SK-N-SH (cell line): ENCODE data around the gene PITPNB.

ENCODE experiments used
- ELF1 ChIP-seq: IDR thresholded peaks from 2 replicates; pipeline ENCODE4 v1.4.0; 2012
- JUND ChIP-seq: IDR thresholded peaks from 2 replicates; pipeline ENCODE4 v1.4.0; 2012
- MXI1 ChIP-seq: IDR thresholded peaks from 2 replicates; pipeline ENCODE4 v1.6.1; 2012; ENCODE audit warnings: mild to moderate bottlenecking, low read depth, low read length, improper control_type of control experiment
- POLR2AphosphoS5 ChIP-seq: IDR thresholded peaks from 2 replicates; pipeline ENCODE4 v1.6.1; 2012; ENCODE audit warnings: low read depth, low read length
- RCOR1 ChIP-seq: fragments of 150-350 bp; IDR thresholded peaks from 2 replicates; pipeline ENCODE4 v1.6.1; 2017; ENCODE audit warnings: antibody characterized with exemption, low read length
- SIN3A ChIP-seq: IDR thresholded peaks from 2 replicates; pipeline ENCODE4 v1.6.1; 2012; ENCODE audit warnings: low read depth, mild to moderate bottlenecking, low read length, moderate library complexity, borderline replicate concordance
- SMC3 ChIP-seq: IDR thresholded peaks from 2 replicates; pipeline ENCODE4 v1.6.1; 2012; ENCODE audit warnings: low read depth, low read length, improper control_type of control experiment
- TAF1 ChIP-seq: IDR thresholded peaks from 2 replicates; pipeline ENCODE4 v1.6.1; 2012; ENCODE audit warnings: low read depth, mild to moderate bottlenecking, low read length, moderate library complexity, borderline replicate concordance
- USF2 ChIP-seq: fragments of 150-350 bp; IDR thresholded peaks from 2 replicates; pipeline ENCODE4 v1.6.1; 2017; ENCODE audit warnings: antibody characterized with exemption, low read length, low read depth, borderline replicate concordance
- ZBTB33 ChIP-seq: IDR thresholded peaks from 2 replicates; pipeline ENCODE4 v1.4.0; 2012; ENCODE audit warnings: low read depth, borderline replicate concordance
- TF ChIP-seq, protein P1 (sequence below): fragments of 200-600 bp; sonication (generic); IDR thresholded peaks from 2 replicates; pipeline ENCODE4 v1.6.1; 2017; ENCODE audit warnings: antibody characterized with exemption, mild to moderate bottlenecking, moderate library complexity
- TF ChIP-seq, protein P2 (sequence below): IDR thresholded peaks from 2 replicates; pipeline ENCODE4 v1.4.0; 2012; ENCODE audit warnings: low read depth
- TF ChIP-seq, protein P3 (sequence below): fragments of 150-350 bp; IDR thresholded peaks from 2 replicates; pipeline ENCODE4 v1.6.1; 2016; ENCODE audit warnings: mild to moderate bottlenecking, low read depth, low read length

DNA sequence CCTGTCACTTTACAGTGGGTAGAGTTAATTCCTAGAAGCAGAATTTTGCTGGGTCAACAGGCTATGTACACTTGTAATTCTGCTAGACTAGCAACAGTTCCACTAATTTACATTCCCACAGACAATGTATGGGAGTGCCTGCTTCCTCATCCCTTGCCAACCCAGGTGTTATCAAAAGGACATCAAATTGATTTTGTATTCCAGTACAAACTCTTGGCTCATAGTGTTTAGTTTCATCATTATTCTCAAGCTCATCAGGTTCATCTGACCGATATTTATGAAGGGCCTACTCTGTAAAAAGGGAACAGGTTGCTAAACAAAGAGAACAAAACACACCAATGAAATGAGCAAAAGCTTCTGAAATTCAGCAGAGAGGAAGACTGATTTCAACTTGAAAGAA lies 30.7 kb downstream of the PITPNB start:
- TF ChIP-seq, protein P1, sequence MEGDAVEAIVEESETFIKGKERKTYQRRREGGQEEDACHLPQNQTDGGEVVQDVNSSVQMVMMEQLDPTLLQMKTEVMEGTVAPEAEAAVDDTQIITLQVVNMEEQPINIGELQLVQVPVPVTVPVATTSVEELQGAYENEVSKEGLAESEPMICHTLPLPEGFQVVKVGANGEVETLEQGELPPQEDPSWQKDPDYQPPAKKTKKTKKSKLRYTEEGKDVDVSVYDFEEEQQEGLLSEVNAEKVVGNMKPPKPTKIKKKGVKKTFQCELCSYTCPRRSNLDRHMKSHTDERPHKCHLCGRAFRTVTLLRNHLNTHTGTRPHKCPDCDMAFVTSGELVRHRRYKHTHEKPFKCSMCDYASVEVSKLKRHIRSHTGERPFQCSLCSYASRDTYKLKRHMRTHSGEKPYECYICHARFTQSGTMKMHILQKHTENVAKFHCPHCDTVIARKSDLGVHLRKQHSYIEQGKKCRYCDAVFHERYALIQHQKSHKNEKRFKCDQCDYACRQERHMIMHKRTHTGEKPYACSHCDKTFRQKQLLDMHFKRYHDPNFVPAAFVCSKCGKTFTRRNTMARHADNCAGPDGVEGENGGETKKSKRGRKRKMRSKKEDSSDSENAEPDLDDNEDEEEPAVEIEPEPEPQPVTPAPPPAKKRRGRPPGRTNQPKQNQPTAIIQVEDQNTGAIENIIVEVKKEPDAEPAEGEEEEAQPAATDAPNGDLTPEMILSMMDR, result no peak
- TF ChIP-seq TAF1 (no peak), MXI1 (no peak), SIN3A (no peak), SMC3 (no peak), RCOR1 (no peak), USF2 (no peak), ELF1 (no peak), JUND (no peak), POLR2AphosphoS5 (no peak), ZBTB33 (no peak)
- TF ChIP-seq, protein P2, sequence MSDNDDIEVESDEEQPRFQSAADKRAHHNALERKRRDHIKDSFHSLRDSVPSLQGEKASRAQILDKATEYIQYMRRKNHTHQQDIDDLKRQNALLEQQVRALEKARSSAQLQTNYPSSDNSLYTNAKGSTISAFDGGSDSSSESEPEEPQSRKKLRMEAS, result no peak
- TF ChIP-seq, protein P3, sequence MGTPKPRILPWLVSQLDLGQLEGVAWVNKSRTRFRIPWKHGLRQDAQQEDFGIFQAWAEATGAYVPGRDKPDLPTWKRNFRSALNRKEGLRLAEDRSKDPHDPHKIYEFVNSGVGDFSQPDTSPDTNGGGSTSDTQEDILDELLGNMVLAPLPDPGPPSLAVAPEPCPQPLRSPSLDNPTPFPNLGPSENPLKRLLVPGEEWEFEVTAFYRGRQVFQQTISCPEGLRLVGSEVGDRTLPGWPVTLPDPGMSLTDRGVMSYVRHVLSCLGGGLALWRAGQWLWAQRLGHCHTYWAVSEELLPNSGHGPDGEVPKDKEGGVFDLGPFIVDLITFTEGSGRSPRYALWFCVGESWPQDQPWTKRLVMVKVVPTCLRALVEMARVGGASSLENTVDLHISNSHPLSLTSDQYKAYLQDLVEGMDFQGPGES, result no peak
